ENCODE measurements around the gene MARF1.
"Not testable (repeated sequence)": the region's sequence is repeated elsewhere in the genome, so short reads cannot be mapped to it uniquely, and the experiment has no call there.

The MARF1 gene

DNA sequence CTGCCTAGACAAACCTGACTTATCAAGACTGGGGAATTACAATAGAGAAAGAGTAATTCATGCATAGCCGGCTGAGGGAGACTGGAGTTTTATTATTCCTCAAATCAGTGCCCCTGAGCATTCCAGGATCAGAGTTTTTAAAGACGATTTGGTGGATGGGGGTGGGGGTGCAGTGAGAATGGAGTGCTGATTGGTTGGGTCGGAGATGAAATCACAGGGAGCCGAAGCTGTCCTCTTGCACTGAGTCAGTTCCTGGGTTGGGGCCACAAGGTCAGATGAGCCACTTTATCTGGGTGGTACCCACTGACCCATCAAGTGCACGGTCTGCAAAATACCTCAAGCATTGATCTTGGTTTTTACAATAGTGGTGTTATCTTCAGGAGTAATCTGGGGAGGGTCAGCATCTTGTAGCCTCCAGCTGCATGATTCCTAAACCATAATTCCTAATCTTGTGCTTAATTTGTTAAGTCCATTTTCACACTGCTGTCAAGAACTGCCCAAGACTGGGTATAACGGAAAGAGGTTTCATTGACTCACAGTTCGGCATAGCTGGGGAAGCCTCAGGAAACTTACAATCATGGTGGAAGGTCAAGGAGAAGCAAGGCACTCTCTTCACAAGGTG lies 69.6 kb downstream of the MARF1 start:
- Mint-ChIP-seq H3K4me3 (no peak overlapping the region), H3K27me3 (ENCODE audit: low read depth) (no peaks in the 10 kb centered on the region), H3K4me1 (peaks cover 21% of the 10 kb centered on the region), H3K36me3 (ENCODE audit: low read depth) (peaks cover 47% of the 10 kb centered on the region), H3K27ac (no peak overlapping the region), H3K9me3 (no peaks in the 10 kb centered on the region)
- TF ChIP-seq, protein P1, sequence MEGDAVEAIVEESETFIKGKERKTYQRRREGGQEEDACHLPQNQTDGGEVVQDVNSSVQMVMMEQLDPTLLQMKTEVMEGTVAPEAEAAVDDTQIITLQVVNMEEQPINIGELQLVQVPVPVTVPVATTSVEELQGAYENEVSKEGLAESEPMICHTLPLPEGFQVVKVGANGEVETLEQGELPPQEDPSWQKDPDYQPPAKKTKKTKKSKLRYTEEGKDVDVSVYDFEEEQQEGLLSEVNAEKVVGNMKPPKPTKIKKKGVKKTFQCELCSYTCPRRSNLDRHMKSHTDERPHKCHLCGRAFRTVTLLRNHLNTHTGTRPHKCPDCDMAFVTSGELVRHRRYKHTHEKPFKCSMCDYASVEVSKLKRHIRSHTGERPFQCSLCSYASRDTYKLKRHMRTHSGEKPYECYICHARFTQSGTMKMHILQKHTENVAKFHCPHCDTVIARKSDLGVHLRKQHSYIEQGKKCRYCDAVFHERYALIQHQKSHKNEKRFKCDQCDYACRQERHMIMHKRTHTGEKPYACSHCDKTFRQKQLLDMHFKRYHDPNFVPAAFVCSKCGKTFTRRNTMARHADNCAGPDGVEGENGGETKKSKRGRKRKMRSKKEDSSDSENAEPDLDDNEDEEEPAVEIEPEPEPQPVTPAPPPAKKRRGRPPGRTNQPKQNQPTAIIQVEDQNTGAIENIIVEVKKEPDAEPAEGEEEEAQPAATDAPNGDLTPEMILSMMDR (IDR thresholded peaks at IDR 0.05; ENCODE audit: unreplicated experiment in 3 of 3): no peak

DNA sequence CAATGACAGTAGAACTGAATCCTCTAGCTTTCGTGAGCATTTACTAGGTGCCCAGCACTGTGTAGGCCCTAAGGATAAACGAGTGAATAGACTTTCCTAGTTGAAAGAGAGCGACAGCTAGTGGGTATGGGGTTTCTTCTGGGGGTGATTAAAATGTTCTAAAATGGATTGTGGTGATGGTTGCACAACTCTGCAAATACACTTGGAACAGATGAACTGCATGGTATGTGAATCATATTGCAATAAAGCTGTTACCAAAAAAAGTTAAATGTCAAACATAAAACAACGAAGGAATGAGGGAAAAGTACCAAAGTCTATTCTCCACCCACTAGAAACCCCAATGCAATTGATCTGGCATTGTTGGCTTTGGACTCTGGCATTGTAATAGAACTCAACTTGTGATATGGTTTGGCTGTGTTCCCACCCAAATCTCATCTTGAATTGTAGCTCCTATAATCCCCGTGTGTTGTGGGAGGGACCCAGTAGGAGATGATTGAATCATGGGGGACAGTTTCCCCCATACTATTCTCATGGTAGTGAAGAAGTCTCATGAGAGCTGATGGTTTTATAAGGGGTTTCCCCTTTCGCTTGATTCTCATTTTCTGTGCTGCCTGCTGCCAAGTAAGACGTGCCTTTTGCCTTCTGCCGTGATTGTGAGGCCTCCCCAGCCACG lies 70.5 kb downstream of the MARF1 start:
- Mint-ChIP-seq H3K4me3 (no peak overlapping the region), H3K27me3 (ENCODE audit: low read depth) (no peaks in the 10 kb centered on the region), H3K9me3 (no peaks in the 10 kb centered on the region), H3K27ac (peak overlapping the region in 2 of 3 experiments; percentile 37 to 73), H3K36me3 (ENCODE audit: low read depth) (peaks cover 39% of the 10 kb centered on the region), H3K4me1 (peaks cover 21% of the 10 kb centered on the region)
- TF ChIP-seq, protein P1 (IDR thresholded peaks at IDR 0.05; ENCODE audit: unreplicated experiment in 3 of 3): no peak

DNA sequence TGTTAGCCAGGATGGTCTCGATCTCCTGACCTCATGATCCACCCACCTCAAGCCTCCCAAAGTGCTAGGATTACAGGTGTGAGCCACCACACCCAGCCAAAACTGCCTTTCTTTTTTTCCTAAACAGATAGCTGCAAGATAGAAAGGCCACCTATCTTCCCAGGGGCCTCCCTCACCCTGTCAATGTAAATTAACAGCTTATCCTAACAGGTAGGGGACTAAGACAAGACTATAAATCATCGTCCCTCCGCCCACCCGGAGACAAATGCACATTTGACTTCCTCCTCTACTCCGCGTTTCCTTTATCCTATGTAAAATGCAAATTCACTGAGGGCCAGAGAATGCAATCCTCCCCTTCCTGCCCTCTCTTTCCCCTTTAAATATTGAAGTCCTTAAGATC lies 71.4 kb downstream of the MARF1 start:
- H3K36me3 Mint-ChIP-seq (ENCODE audit: low read depth): peaks cover 32% of the 10 kb centered on the region
- H3K4me1 Mint-ChIP-seq: peaks cover 21% of the 10 kb centered on the region
- no peak overlapping the region for H3K27ac Mint-ChIP-seq
- TF ChIP-seq, protein P1 (IDR thresholded peaks at IDR 0.05; ENCODE audit: unreplicated experiment in 3 of 3): no peak
- H3K4me3 Mint-ChIP-seq: no peak overlapping the region
- no peaks in the 10 kb centered on the region for H3K9me3 Mint-ChIP-seq
- H3K27me3 Mint-ChIP-seq (ENCODE audit: low read depth): no peaks in the 10 kb centered on the region

DNA sequence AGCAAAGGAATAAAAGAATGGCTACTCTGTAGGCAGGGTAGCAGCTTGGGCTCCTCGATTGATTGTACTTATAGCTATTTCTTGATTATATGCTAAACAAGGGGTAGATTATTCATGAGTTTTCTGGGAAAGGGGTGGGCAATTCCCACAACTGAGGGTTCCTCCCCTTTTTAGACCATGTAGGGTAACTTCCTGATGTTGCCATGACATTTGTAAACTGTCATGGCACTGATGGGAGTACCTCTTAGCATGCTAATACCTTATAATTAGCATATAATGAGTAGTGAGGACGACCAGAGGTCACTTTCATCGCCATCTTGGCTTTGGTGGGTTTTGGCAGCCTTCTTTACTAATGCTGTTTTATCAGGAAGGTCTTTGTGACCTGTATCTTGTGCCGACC lies 72.3 kb downstream of the MARF1 start:
- H3K27me3 Mint-ChIP-seq (ENCODE audit: low read depth); H3K4me3 Mint-ChIP-seq; H3K9me3 Mint-ChIP-seq; H3K27ac Mint-ChIP-seq: not testable (repeated sequence)
- Mint-ChIP-seq H3K4me1 (peaks cover 21% of the 10 kb centered on the region), H3K36me3 (ENCODE audit: low read depth) (peaks cover 31% of the 10 kb centered on the region)

DNA sequence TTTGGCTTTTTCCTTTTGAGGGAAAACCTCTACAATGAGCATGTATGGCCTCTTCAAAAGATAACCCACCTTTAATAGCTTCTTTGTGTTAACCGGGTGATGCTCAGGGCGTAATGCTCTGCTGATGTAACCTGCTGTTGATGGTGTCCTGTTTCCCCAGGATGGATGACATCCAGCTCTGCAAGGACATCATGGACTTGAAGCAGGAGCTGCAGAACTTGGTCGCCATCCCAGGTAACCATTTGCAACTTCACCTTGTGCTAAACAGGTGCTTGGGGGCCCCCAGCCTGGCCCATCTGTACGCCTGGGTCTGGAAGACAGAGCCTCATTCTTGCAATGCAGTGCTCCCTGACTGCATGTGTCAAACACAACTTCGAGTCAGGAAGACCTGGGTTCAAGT lies 75.1 kb downstream of the MARF1 start:
- H3K36me3 Mint-ChIP-seq (ENCODE audit: low read depth): peaks cover 21% of the 10 kb centered on the region
- TF ChIP-seq, protein P1 (IDR thresholded peaks at IDR 0.05; ENCODE audit: unreplicated experiment in 3 of 3): no peak
- H3K4me3 Mint-ChIP-seq: no peak overlapping the region
- no peak overlapping the region for H3K27ac Mint-ChIP-seq
- H3K27me3 Mint-ChIP-seq (ENCODE audit: low read depth): no peaks in the 10 kb centered on the region
- no peaks in the 10 kb centered on the region for H3K9me3 Mint-ChIP-seq
- H3K4me1 Mint-ChIP-seq: peaks cover 32% of the 10 kb centered on the region

DNA sequence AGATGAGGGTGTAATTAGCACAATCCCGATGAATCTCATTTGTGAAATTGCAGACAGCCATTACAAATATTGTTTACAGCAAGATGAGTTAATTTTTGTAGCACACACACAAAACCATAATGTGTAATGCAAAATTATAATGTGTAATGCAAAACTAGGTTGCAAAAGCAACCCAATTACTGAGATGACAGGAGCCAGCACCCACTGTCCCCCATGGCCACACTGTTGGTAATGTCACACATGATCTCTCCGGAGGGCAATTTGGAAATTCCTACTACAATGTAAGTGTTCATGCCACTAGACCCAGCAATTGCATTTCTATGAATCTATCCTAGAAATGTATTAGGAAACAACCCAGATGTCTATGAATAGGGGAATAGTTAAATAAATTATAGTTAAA lies 76.9 kb downstream of the MARF1 start:
- H3K4me3 Mint-ChIP-seq: no peak overlapping the region
- peaks cover 20% of the 10 kb centered on the region for H3K36me3 Mint-ChIP-seq (ENCODE audit: low read depth)
- no peak overlapping the region for H3K27ac Mint-ChIP-seq
- H3K9me3 Mint-ChIP-seq: no peaks in the 10 kb centered on the region
- H3K27me3 Mint-ChIP-seq (ENCODE audit: low read depth): no peaks in the 10 kb centered on the region
- TF ChIP-seq, protein P1 (IDR thresholded peaks at IDR 0.05; ENCODE audit: unreplicated experiment in 3 of 3): no peak
- H3K4me1 Mint-ChIP-seq: peaks cover 24% of the 10 kb centered on the region
